Spleen (tissue), 11 donors: ENCODE measurements around the gene DHH. TPM values are rescaled to one million over a fixed set of nuclear protein-coding genes. Genes with fewer than 3 reads are reported as not detected.

Experiments used
- DNase-seq: peaks from one replicate; pipeline ENCODE4 v3.0.0-alpha.2; 2020
- H3K27ac ChIP-seq, 8 donors: fragments of 200-600 bp; sonication (generic) in 7 of 8; 1 replicate in 4 of 8; 2 replicates in 4 of 8; pipeline versions ENCODE4 v1.5.0 to v1.8.0; 2016 to 2021; ENCODE audit warnings: inconsistent platforms in 4 of 8, mild to moderate bottlenecking in 4 of 8, moderate library complexity in 1 of 8
- H3K27me3 ChIP-seq, 7 donors: fragments of 200-600 bp; sonication (generic) in 6 of 7; replicated peaks in 1 of 7; 1 replicate in 4 of 7; 2 replicates in 3 of 7; pipeline versions ENCODE4 v1.5.0 to v1.8.0; 2016 to 2021; ENCODE audit warnings: inconsistent platforms in 3 of 7, mild to moderate bottlenecking in 1 of 7
- H3K36me3 ChIP-seq, 6 donors: fragments of 200-600 bp; sonication (generic) in 5 of 6; 1 replicate in 4 of 6; 2 replicates in 2 of 6; pipeline versions ENCODE4 v1.5.0 to v1.8.0; 2016 to 2021; ENCODE audit warnings: inconsistent platforms in 2 of 6
- H3K4me1 ChIP-seq, 6 donors: fragments of 200-600 bp; sonication (generic) in 5 of 6; 1 replicate in 3 of 6; 2 replicates in 3 of 6; pipeline versions ENCODE4 v1.5.0 to v1.8.0; 2016 to 2021; ENCODE audit warnings: inconsistent platforms in 3 of 6
- H3K4me3 ChIP-seq, 8 donors: fragments of 200-600 bp; sonication (generic) in 7 of 8; 1 replicate in 4 of 8; 2 replicates in 4 of 8; pipeline versions ENCODE4 v1.5.0 to v1.8.0; 2016 to 2021; ENCODE audit warnings: inconsistent platforms in 4 of 8, mild to moderate bottlenecking in 4 of 8, moderate library complexity in 2 of 8
- H3K9me3 ChIP-seq, 8 donors: fragments of 200-600 bp; sonication (generic) in 7 of 8; 1 replicate in 4 of 8; 2 replicates in 4 of 8; pipeline versions ENCODE4 v1.5.0 to v1.8.0; 2016 to 2021; ENCODE audit warnings: inconsistent platforms in 4 of 8
- POLR2A ChIP-seq, 3 donors: fragments of 450-650 bp; IDR thresholded peaks; one replicate each; pipeline ENCODE4 v1.5.1; 2017; ENCODE audit warnings: antibody characterized with exemption in 3 of 3, mild to moderate bottlenecking in 1 of 3
- POLR2AphosphoS5 ChIP-seq, 3 donors: sonication (generic); formaldehyde crosslinking; IDR thresholded peaks; one replicate each; pipeline ENCODE4 v1.5.1; 2017; ENCODE audit warnings: antibody characterized with exemption in 3 of 3
- WGBS, 5 donors: extraction: QIAGEN DNeasy Blood & Tissue Kit in 3 of 5; methylation state at CpG; one replicate each; pipeline versions ENCODE4 v1.1.5 to v1.1.7; 2013 to 2018; 5-methylcytosine and 5-hydroxymethylcytosine counted together
- intact Hi-C: fragments of 100-400 bp; cut with DNase I; formaldehyde crosslinking; loops from one replicate; pipeline ENCODE4 v1.15.0; 2023; ENCODE audit warnings: low total_unique reads
- polyA plus RNA-seq, 3 donors: library from polyadenylated mRNA; stranded (reverse); fragments of 200-250 nt; gene quantifications; one replicate each; pipeline ENCODE4 v1.2.1, GENCODE V29; 2013
- total RNA-seq, 7 donors: library from RNA; depleted of rRNA in 3 of 7; stranded (reverse); fragments of >200 nt in 3 of 7; fragmentation: NEBNext Ultra II Directional in 4 of 7; extraction: Animal tissue kit (Norgen Biotek cat#: 25700) in 4 of 7; gene quantifications; one replicate each; pipeline versions ENCODE4 v1.1.0 to v1.2.1, GENCODE V29; 2016 to 2021
- TF ChIP-seq, protein P1 (sequence below), 11 experiments: fragments of 200-600 bp in 7 of 11; fragments of 450-650 bp in 4 of 11; sonication (generic) in 4 of 11; IDR thresholded peaks in 8 of 11; conservative IDR thresholded peaks in 3 of 11; 1 replicate in 7 of 11; 2 replicates in 4 of 11; pipeline versions ENCODE4 v1.4.0 to v1.8.0; 2016 to 2021; ENCODE audit warnings: antibody characterized with exemption in 11 of 11, inconsistent platforms in 4 of 11, mild to moderate bottlenecking in 1 of 11
- donor health status: healthy with polysubstance abuse.
- donor health status: DM: no; HTN: no; CAD: no; lungs with moderate emphysema.
- donor health status: DM: no; HTN: no; CAD: no.
- donor health status: Bipolar disorder and iron deficiency.
- donor health status: healthy.
- donor health status: DM: no; HTN: no; CAD: no.
- donor health status: DM: yes; HTN: yes; CAD: no.

The DHH gene
- total and polyA plus RNA-seq, 10 donors: 0.09 to 2.6 (median 0.66) TPM

GRCh38 chr12:49046129-49046895 lies 48.3 kb downstream of the DHH start:
- Histone ChIP-seq H3K4me1 (peaks cover 0 to 10% (median 0%) of the 10 kb centered on the region in 6 donors), H3K27me3 (no peaks in the 10 kb centered on the region), H3K27ac (no peak overlapping the region), H3K9me3 (no peaks in the 10 kb centered on the region), H3K4me3 (no peak overlapping the region), H3K36me3 (peaks cover 21 to 100% (median 99%) of the 10 kb centered on the region in 6 donors)
- 94 to 99% (median 97%) methylated on average over 11 to 12 of the region's 12 CpGs for WGBS, 5 donors
- TF ChIP-seq, protein P1, sequence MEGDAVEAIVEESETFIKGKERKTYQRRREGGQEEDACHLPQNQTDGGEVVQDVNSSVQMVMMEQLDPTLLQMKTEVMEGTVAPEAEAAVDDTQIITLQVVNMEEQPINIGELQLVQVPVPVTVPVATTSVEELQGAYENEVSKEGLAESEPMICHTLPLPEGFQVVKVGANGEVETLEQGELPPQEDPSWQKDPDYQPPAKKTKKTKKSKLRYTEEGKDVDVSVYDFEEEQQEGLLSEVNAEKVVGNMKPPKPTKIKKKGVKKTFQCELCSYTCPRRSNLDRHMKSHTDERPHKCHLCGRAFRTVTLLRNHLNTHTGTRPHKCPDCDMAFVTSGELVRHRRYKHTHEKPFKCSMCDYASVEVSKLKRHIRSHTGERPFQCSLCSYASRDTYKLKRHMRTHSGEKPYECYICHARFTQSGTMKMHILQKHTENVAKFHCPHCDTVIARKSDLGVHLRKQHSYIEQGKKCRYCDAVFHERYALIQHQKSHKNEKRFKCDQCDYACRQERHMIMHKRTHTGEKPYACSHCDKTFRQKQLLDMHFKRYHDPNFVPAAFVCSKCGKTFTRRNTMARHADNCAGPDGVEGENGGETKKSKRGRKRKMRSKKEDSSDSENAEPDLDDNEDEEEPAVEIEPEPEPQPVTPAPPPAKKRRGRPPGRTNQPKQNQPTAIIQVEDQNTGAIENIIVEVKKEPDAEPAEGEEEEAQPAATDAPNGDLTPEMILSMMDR (IDR thresholded peaks at IDR 0.05 in 8 of 11, conservative IDR thresholded peaks at IDR 0.05 in 3 of 11): no peak
- TF ChIP-seq POLR2AphosphoS5 (IDR thresholded peaks at IDR 0.05) (no peak), POLR2A (IDR thresholded peaks at IDR 0.05) (no peak)
- intact Hi-C loops: no loop called here
- no peak for DNase-seq

DNA sequence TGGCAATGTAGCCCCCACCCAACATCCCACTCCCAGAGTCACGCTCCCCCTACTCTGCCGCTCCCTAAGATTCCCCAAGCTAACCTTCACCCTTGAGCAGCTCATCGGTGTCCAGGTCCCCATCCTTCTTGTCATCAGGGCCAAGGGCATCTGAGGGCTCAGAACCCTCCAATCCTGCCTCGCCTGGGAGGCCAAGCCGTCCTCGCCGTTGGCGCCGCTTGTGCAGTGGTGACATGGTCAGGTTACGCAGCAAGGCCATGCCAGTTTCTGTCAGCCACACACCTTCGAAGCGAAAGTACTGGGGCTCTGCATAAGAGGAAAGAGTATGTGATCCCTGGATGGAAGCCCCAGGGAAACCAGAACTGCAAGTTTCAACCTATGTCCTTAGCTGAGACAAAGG lies 49.9 kb downstream of the DHH start:
- H3K4me3 ChIP-seq: no peak overlapping the region
- peaks cover 0 to 10% (median 0%) of the 10 kb centered on the region in 6 donors for H3K4me1 ChIP-seq
- WGBS, 5 donors: 97 to 99% (median 97%) methylated on average over 11 to 12 of the region's 12 CpGs
- no peak for DNase-seq
- intact Hi-C loops: no loop called here
- peaks cover 21 to 100% (median 99%) of the 10 kb centered on the region in 6 donors for H3K36me3 ChIP-seq
- TF ChIP-seq, protein P1 (IDR thresholded peaks at IDR 0.05 in 8 of 11, conservative IDR thresholded peaks at IDR 0.05 in 3 of 11): no peak
- peak in 2 of 3 donors; percentile 45 to 68 for TF ChIP-seq POLR2AphosphoS5 (IDR thresholded peaks at IDR 0.05)
- TF ChIP-seq POLR2A (IDR thresholded peaks at IDR 0.05): no peak
- H3K27me3 ChIP-seq: no peaks in the 10 kb centered on the region
- H3K27ac ChIP-seq: peak overlapping the region in 1 of 8 donors; percentile 4
- H3K9me3 ChIP-seq: no peaks in the 10 kb centered on the region

GRCh38 chr12:49043856-49044258 lies 50.7 kb downstream of the DHH start:
- Histone ChIP-seq H3K9me3 (no peaks in the 10 kb centered on the region), H3K4me3 (no peak overlapping the region), H3K27me3 (no peaks in the 10 kb centered on the region), H3K36me3 (peaks cover 16 to 100% (median 99%) of the 10 kb centered on the region in 6 donors), H3K27ac (peak overlapping the region in 2 of 8 donors; percentile 9 to 36), H3K4me1 (peaks cover 0 to 10% (median 0%) of the 10 kb centered on the region in 6 donors)
- no peak for TF ChIP-seq POLR2A (IDR thresholded peaks at IDR 0.05)
- TF ChIP-seq POLR2AphosphoS5 (IDR thresholded peaks at IDR 0.05): peak; percentile 34 to 54 (median 40)
- TF ChIP-seq, protein P1 (IDR thresholded peaks at IDR 0.05 in 8 of 11, conservative IDR thresholded peaks at IDR 0.05 in 3 of 11): peak; percentile 30 to 82 (median 60)
- DNase-seq: peak; percentile 93
- WGBS, 5 donors: 51 to 63% (median 59%) methylated on average over 11 of the region's 11 CpGs
- intact Hi-C loops: no loop called here

- Histone ChIP-seq H3K4me3 (no peak overlapping the region), H3K4me1 (peaks cover 0 to 10% (median 0%) of the 10 kb centered on the region in 6 donors), H3K27me3 (no peaks in the 10 kb centered on the region), H3K27ac (no peak overlapping the region), H3K9me3 (no peaks in the 10 kb centered on the region), H3K36me3 (peaks cover 16 to 100% (median 99%) of the 10 kb centered on the region in 6 donors)
- WGBS, 5 donors: 91 to 97% (median 96%) methylated on average over 4 of the region's 4 CpGs
- intact Hi-C loops: no loop called here
- DNase-seq: no peak
- TF ChIP-seq POLR2AphosphoS5 (IDR thresholded peaks at IDR 0.05): no peak
- no peak for TF ChIP-seq POLR2A (IDR thresholded peaks at IDR 0.05)
- TF ChIP-seq, protein P1 (IDR thresholded peaks at IDR 0.05 in 8 of 11, conservative IDR thresholded peaks at IDR 0.05 in 3 of 11): no peak
Measured at GRCh38 chr12:49043241-49043640, 51.4 kb downstream of the DHH start.
